Activated CD4-positive, alpha-beta T cell treated with anti-CD3 and anti-CD28 coated beads for 48 hours (primary cell): ENCODE data around the gene SF3B1.
"Not testable (repeated sequence)": the region's sequence is repeated elsewhere in the genome, so short reads cannot be mapped to it uniquely, and the experiment has no call there.

ENCODE experiments used
- DNase-seq: peaks from one replicate; pipeline ENCODE4 v3.0.0-alpha.2; 2020

Gene SF3B1

GRCh38 chr2:197434541-197435513, at the start of gene SF3B1:
TSS of gene SF3B1 (minus strand) at chr2:197435028. CDS start at chr2:197434999, 29 bp downstream.
- DNase-seq, result peak; percentile 99

GRCh38 chr2:197484248-197484647, 49.4 kb upstream of the SF3B1 start:
- not testable (repeated sequence) for DNase-seq

- no peak for DNase-seq
Observed at GRCh38 chr2:197480165-197481036, 45.6 kb upstream of the SF3B1 start.

GRCh38 chr2:197477797-197478196, 43.0 kb upstream of the SF3B1 start:
- no peak for DNase-seq

GRCh38 chr2:197472166-197472565, 37.3 kb upstream of the SF3B1 start:
- no peak for DNase-seq

- no peak for DNase-seq
Observed at GRCh38 chr2:197464175-197464574, 29.3 kb upstream of the SF3B1 start.

GRCh38 chr2:197461057-197461456, 26.2 kb upstream of the SF3B1 start:
- no peak for DNase-seq

- DNase-seq, result no peak
Observed at GRCh38 chr2:197460649-197461048, 25.8 kb upstream of the SF3B1 start.

GRCh38 chr2:197455428-197455827, 20.6 kb upstream of the SF3B1 start:
- no peak for DNase-seq

- DNase-seq, result no peak
Observed at GRCh38 chr2:197454923-197455322, 20.1 kb upstream of the SF3B1 start.

- no peak for DNase-seq
Observed at GRCh38 chr2:197453914-197454398, 19.1 kb upstream of the SF3B1 start.

GRCh38 chr2:197453123-197453913, 18.5 kb upstream of the SF3B1 start, which contains the start of gene COQ10B:
TSS of gene COQ10B (plus strand) at chr2:197453552. CDS start at chr2:197453561, 9 bp downstream.
- peak; percentile 99 for DNase-seq

- DNase-seq, result no peak
Observed at GRCh38 chr2:197452754-197453122, 17.9 kb upstream of the SF3B1 start.

- DNase-seq, result peak; percentile 21
Observed at GRCh38 chr2:197450935-197451358, 16.1 kb upstream of the SF3B1 start.

- DNase-seq, result no peak
Observed at GRCh38 chr2:197450465-197450864, 15.6 kb upstream of the SF3B1 start.

GRCh38 chr2:197446844-197447243, 12.0 kb upstream of the SF3B1 start:
- DNase-seq, result no peak

GRCh38 chr2:197445746-197446145, 10.9 kb upstream of the SF3B1 start:
- no peak for DNase-seq

GRCh38 chr2:197442857-197443256, 8.0 kb upstream of the SF3B1 start:
- DNase-seq, result no peak

GRCh38 chr2:197437380-197437779, 2.6 kb upstream of the SF3B1 start:
- no peak for DNase-seq

- no peak for DNase-seq
Observed at GRCh38 chr2:197435598-197436420, 981 bp upstream of the SF3B1 start.

- no peak for DNase-seq
Observed at GRCh38 chr2:197433780-197434438, 919 bp downstream of the SF3B1 start.
